ENCODE data around the gene TEKT4. TPM values are rescaled to one million over a fixed set of nuclear protein-coding genes. Genes with fewer than 3 reads are reported as not detected.

The TEKT4 gene
- total RNA-seq, 4 donors from 2014 or later, result not detected

DNA sequence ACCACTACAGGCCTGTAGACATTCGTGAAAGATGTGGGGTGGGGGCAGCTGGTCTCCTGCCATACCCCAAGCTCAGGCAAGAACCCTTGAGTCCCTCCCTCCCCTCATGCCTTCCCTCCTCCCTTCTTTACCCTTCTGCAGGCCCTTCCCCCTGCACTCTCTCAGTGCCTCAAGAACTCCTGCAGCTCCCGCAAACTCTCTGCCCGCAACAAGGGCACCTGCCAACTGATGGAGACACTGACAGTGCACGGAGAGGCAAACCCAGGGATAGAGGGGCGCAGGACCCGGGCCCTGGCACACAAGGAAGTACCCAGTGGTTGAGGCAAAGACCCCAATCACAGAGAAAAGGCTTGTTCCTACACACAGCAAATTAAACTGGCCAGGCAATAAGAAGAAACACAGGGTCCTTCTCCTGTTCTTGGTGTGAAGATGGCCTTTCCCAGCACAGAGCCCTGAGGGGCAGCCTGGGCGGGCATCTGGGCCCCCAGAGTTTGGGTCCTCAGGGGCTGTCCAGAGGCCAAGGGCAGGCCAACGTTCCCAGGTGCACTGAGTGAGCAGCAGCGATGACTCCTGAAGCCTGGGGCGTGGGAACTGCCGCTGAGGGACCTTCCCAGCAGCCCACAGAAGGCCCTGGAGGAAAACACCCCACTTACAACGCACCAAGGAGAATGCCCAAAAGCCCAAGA lies 1.6 kb downstream of the TEKT4 start:
- no peak overlapping the region for H3K4me3 ChIP-seq
- H3K27me3 ChIP-seq, result peaks cover 0 to 68% (median 0%) of the 10 kb centered on the region in 4 donors
- WGBS, 2 donors, result 61 to 75% methylated on average over 2 to 5 of the region's 12 CpGs
- no peak for DNase-seq
- intact Hi-C loops (cut with DNase I), result no loop called here
- no peaks in the 10 kb centered on the region for H3K36me3 ChIP-seq
- TF ChIP-seq POLR2A (IDR thresholded peaks at IDR 0.05), result no peak
- TF ChIP-seq, protein P1, sequence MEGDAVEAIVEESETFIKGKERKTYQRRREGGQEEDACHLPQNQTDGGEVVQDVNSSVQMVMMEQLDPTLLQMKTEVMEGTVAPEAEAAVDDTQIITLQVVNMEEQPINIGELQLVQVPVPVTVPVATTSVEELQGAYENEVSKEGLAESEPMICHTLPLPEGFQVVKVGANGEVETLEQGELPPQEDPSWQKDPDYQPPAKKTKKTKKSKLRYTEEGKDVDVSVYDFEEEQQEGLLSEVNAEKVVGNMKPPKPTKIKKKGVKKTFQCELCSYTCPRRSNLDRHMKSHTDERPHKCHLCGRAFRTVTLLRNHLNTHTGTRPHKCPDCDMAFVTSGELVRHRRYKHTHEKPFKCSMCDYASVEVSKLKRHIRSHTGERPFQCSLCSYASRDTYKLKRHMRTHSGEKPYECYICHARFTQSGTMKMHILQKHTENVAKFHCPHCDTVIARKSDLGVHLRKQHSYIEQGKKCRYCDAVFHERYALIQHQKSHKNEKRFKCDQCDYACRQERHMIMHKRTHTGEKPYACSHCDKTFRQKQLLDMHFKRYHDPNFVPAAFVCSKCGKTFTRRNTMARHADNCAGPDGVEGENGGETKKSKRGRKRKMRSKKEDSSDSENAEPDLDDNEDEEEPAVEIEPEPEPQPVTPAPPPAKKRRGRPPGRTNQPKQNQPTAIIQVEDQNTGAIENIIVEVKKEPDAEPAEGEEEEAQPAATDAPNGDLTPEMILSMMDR (IDR thresholded peaks at IDR 0.05), result no peak
- H3K9me3 ChIP-seq, result no peaks in the 10 kb centered on the region
- H3K4me1 ChIP-seq, result peaks cover 0 to 26% (median 0%) of the 10 kb centered on the region in 3 donors
- no peak overlapping the region for H3K27ac ChIP-seq

DNA sequence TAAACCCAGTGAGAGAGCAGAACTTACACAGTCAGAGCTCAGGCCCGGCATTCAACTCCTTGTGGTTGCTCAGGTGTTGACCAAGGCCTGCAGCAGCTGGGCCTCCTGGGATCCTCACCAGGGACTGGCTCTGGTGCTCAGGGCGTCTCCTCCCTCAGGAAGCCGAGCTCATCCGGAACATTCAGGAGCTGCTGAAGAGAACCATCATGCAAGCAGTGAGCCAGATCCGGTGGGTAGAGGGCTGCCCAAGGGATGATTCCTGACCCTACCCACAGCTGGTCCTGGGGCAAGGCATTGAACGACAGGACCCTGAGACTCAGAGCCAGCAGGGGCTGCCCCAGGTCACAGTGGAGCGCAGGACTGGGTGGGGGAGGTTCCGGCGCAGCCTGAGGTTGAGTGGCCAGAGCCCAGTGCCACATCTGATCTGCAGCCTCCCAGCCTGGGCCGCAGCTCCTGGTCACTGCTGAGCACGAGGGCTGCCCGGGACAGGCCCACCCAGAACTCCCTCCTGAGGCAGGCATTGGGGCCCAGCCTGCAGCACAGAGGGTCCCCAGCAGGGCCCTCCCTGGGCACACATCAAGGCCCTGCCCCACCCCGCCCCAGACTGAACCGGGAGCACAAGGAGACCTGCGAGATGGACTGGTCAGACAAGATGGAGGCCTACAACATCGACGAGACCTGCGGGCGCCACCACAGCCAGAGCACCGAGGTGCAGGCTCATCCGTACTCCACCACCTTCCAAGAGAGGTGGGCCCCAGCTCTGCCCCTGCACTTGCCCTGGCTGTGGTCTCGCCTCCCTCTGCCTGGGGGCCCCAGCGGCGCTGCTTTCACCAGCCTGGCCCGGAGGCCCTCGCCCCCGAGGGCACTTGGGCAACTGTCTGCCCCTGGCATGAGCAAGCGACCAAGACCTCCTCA lies 2.4 kb downstream of the TEKT4 start:
- peaks cover 0 to 26% (median 0%) of the 10 kb centered on the region in 3 donors for H3K4me1 ChIP-seq
- 100% methylated on average over 1 of the region's 28 CpGs; no CpG with 5 or more reads in 1 of the 2 donors for WGBS, 2 donors
- TF ChIP-seq, protein P1 (IDR thresholded peaks at IDR 0.05), result no peak
- no peak for TF ChIP-seq POLR2A (IDR thresholded peaks at IDR 0.05)
- H3K27me3 ChIP-seq, result peaks cover 0 to 68% (median 0%) of the 10 kb centered on the region in 4 donors
- H3K36me3 ChIP-seq, result no peaks in the 10 kb centered on the region
- H3K27ac ChIP-seq, result no peak overlapping the region
- DNase-seq, result no peak
- no peak overlapping the region for H3K4me3 ChIP-seq
- intact Hi-C loops (cut with DNase I), result no loop called here
- H3K9me3 ChIP-seq, result no peaks in the 10 kb centered on the region

DNA sequence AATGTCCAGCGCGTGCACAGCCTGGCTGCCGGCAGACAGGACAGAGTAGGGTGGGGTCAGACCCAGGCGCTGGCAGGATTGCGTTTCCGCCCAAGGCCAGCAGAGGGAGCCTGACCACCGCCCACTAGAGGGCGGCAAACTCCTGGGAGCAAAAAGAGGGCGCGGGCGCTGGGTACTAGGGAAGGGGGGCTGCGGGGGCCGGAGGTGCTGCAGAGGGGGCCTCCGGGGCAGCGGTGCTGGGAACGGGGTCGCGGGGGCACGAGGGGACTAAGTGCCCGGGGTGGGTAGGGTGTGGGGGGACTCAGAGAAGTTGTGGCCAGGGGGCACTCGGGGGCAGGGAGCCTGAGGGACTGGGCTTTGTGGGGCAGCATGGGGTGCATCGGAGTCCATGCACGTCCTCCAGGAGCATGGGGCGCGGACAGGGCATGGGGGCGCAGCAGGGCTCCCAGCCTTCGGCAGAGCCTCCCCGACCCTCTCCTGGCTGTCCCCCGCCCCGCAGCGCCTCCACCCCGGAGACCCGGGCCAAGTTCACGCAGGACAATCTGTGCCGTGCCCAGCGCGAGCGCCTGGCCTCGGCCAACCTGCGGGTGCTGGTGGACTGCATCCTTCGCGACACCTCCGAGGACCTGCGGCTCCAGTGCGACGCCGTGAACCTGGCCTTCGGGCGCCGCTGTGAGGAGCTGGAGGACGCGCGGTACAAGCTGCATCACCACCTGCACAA lies 3.2 kb downstream of the TEKT4 start:
- TF ChIP-seq, protein P1 (IDR thresholded peaks at IDR 0.05), result peak in 5 of 6 experiments; percentile 54 to 89 (median 58)
- TF ChIP-seq POLR2A (IDR thresholded peaks at IDR 0.05), result no peak
- no peak for DNase-seq
- peaks cover 0 to 61% (median 0%) of the 10 kb centered on the region in 4 donors for H3K27me3 ChIP-seq
- no peak overlapping the region for H3K27ac ChIP-seq
- peaks cover 0 to 26% (median 0%) of the 10 kb centered on the region in 3 donors for H3K4me1 ChIP-seq
- 67 to 71% methylated on average over 3 to 31 of the region's 53 CpGs for WGBS, 2 donors
- no peak overlapping the region for H3K4me3 ChIP-seq
- no peaks in the 10 kb centered on the region for H3K36me3 ChIP-seq
- intact Hi-C loops (cut with DNase I), result no loop called here
- no peaks in the 10 kb centered on the region for H3K9me3 ChIP-seq

DNA sequence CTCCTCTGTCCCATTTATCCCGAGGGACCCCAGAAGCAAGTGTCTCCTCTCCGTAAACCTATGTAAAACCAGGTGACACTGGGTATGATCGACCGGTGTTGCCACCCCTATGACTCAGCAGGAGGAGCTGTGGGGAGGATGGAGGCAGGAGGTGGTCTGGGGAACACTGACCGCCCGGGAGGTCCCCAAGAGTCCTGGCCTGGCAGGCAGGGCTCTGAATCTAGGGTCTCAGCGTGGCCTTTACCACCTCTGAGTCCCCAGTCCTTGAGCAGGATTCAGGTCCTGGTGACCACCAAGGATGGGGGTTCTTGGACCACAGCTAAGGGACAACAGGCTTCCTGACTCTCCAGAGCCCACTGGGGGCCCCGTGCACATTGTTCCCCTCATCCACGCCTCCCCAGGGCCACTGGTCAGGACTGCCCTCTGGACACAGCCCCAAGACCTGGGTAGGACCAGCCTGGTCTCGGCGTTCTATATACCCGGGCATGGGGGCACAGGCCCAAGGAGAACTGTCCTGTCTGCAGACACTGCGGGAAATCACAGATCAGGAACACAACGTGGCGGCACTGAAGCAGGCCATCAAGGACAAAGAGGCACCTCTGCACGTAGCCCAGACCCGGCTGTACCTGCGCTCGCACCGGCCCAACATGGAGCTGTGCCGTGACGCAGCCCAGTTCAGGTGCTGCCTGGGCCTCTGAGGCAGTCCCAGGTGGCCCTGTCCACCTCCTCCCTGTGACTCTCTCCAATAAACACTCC lies 4.0 kb downstream of the TEKT4 start:
- TF ChIP-seq, protein P1 (IDR thresholded peaks at IDR 0.05), result no peak
- no peak for TF ChIP-seq POLR2A (IDR thresholded peaks at IDR 0.05)
- intact Hi-C loops (cut with DNase I), result no loop called here
- Histone ChIP-seq H3K36me3 (no peaks in the 10 kb centered on the region), H3K4me1 (peaks cover 0 to 26% (median 0%) of the 10 kb centered on the region in 3 donors), H3K9me3 (no peaks in the 10 kb centered on the region), H3K27ac (no peak overlapping the region), H3K27me3 (peaks cover 0 to 54% (median 0%) of the 10 kb centered on the region in 4 donors), H3K4me3 (no peak overlapping the region)
- WGBS, 2 donors, result 100% methylated on average over 1 of the region's 22 CpGs; no CpG with 5 or more reads in 1 of the 2 donors
- no peak for DNase-seq

Measured in esophagus squamous epithelium (tissue), 5 donors.